ENCODE results near the gene ASB18. TPM values are rescaled to one million over a fixed set of nuclear protein-coding genes. Genes with fewer than 3 reads are reported as not detected.

The ASB18 gene
- total and polyA plus RNA-seq, 2 of the 13 experiments (the other 11 are each of a cell fraction or from before 2014, with no cell fraction given): not detected

- BruUV-seq (replicated peaks): no TSS peak
Observed at GRCh38 chr2:236209535-236209934, 54.7 kb downstream of the ASB18 start.

More at GRCh38 chr2:236209535-236209934, 54.7 kb downstream of the ASB18 start:
- H3K9me3 ChIP-seq (ENCODE audit: low read length): no peaks in the 10 kb centered on the region
- no peaks in the 10 kb centered on the region for H3K4me1 ChIP-seq (ENCODE audit: insufficient read depth, low read length)
- H3K4me3 ChIP-seq (replicated peaks in 1 of 3; ENCODE audit: insufficient read depth in 1 of 3, low read depth in 2 of 3, low read length in 3 of 3): no peak overlapping the region
- H3K4me2 ChIP-seq (ENCODE audit: low read depth, low read length): no peak overlapping the region
- intact Hi-C loops (cut with micrococcal nuclease; ENCODE audit: unreplicated experiment): no loop called here
- DNase-seq (ENCODE audit: low spot score) (no peak), FAIRE-seq (no peak), ATAC-seq (0 out of 3 replicates have a peak, but pooled peaks have one; percentile 25)
- no peak overlapping the region for H2AFZ ChIP-seq (ENCODE audit: low read length)
- ChIA-PET CTCF (ENCODE audit: low intra/inter-chr PET ratio, low total read pairs) (no interaction called here), POLR2A (no interaction called here)
- no peaks in the 10 kb centered on the region for H4K20me1 ChIP-seq (ENCODE audit: insufficient read depth, low read length)
- TF ChIP-seq ZNF430 (CRISPR knock-in tag; IDR thresholded peaks at IDR 0.05) (no peak), ATF7 (IDR thresholded peaks at IDR 0.05) (peak; percentile 97), ATF7 (CRISPR knock-in tag; IDR thresholded peaks at IDR 0.05) (no peak), FOSL2 (CRISPR knock-in tag; IDR thresholded peaks at IDR 0.05) (no peak), ZFP91 (CRISPR knock-in tag; IDR thresholded peaks at IDR 0.05; ENCODE audit: borderline replicate concordance) (no peak), NFATC3 (CRISPR knock-in tag; IDR thresholded peaks at IDR 0.05) (no peak), NAIF1 (CRISPR knock-in tag; IDR thresholded peaks at IDR 0.05; ENCODE audit: borderline replicate concordance) (no peak), AFF4 (CRISPR knock-in tag; IDR thresholded peaks at IDR 0.05) (no peak), POLR2AphosphoS2 (IDR thresholded peaks at IDR 0.05; ENCODE audit: low read depth, low read length) (no peak), CREB1 (IDR thresholded peaks at IDR 0.05) (peak; percentile 49; the same call in 1 of the 2 replicates), CREB1 (CRISPR knock-in tag; IDR thresholded peaks at IDR 0.05) (no peak), DRAP1 (CRISPR knock-in tag; IDR thresholded peaks at IDR 0.05) (no peak)
- H3K27me3 ChIP-seq (ENCODE audit: control insufficient read depth in 1 of 2, insufficient read depth in 2 of 2, low read length in 2 of 2): peaks cover 0 to 72% of the 10 kb centered on the region in 2 experiments; a peak in 3 of 5 replicates
- H3K9ac ChIP-seq (ENCODE audit: insufficient read depth, low read depth, low read length): no peak overlapping the region
- 20% methylated on average over 6 of the region's 6 CpGs for WGBS (ENCODE audit: low lambda C conversion rate)
- no peak overlapping the region for H3K27ac ChIP-seq (ENCODE audit: extremely low read length, insufficient read depth, low read length)
- in situ Hi-C loops (cut with HindIII; ENCODE audit: extremely low pct_ligation_motif_present, low pct_unique_long_range_greater_than_20kb): no loop called here
- no peaks in the 10 kb centered on the region for H3K36me3 ChIP-seq (replicated peaks in 1 of 2; ENCODE audit: control insufficient read depth in 1 of 2, insufficient read depth in 2 of 2, low read length in 2 of 2)
- no peaks in the 10 kb centered on the region for H3K79me2 ChIP-seq (ENCODE audit: insufficient read depth, low read length)
